NCI-H226 (cell line): ENCODE results near the gene ZNF267.
"Not testable (repeated sequence)": the region's sequence is repeated elsewhere in the genome, so short reads cannot be mapped to it uniquely, and the experiment has no call there.

Experiments
- DNase-seq: peaks from one replicate; pipeline ENCODE4 v3.0.0-alpha.2; 2015

The ZNF267 gene

DNA sequence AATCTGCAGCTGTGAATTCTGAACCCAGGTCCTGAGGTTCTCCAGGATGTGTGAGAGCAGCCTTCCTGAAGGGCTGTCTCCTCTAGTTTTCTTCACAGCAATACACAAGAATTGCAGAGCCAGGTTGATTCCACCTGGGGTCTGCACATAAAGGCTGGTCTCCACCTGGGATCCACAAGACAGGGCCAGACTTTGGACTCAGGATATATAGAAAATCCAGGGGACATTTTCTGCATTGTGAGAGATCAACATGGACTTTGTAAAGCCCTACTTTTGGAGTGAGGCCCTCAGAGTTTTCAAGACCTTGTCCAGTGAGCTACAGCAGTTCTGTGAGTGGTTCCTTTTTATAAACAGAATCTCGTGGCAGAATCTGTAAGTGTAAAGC, 6.3 kb downstream of the ZNF267 start:
- DNase-seq: no peak

DNA sequence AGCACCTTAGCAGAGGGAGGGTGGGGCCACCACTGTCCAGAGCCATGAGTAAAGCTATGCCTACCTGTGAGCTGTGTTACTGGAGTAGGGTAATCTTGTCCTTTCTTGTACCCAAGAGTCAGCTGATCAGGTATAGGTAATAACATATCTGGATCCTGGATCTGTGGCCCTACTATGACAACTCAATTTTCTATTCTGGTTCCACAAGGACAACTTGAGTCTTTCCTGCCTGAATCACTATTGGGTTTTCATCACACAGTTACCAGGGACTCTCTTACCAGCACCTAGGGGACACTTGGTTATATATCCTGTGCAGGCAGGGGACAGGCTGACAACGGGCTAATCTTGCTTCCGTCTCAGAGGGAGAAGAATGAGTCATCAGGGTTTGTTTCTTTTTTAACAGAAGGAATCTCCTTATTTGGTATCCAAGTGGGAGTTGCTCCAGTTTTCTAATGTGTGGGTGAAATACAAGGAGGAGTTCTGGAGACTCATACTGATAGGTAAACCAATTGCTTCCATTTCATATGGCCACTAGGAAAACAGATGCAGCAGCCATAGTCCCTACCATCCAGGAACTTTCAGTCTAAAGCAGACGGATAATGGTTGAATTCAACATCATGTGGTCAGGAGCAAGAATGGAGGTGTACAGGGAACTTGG, 6.8 kb downstream of the ZNF267 start:
- peak; percentile 70 for DNase-seq

GRCh38 chr16:31886227-31886626, 12.6 kb downstream of the ZNF267 start:
- DNase-seq: no peak

- no peak for DNase-seq
Measured at GRCh38 chr16:31888735-31889134, 15.1 kb downstream of the ZNF267 start.

DNA sequence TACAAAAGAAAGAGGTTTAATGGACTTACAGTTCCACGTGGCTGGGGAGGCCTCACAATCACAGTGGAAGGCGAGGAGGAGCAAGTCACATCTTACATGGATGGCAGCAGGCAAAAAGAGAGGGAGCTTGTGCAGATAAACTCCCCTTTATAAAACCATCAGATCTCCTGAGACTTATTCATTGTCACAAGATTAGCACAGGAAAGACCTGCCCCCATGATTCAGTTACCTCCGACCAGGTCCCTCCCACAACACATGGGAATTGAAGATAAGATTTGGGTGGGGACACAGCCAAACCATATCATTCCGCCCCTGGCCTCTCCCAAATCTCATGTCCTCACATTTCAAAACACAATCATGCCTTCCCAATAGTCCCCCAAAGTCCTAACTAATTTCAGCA, 18.5 kb downstream of the ZNF267 start:
- not testable (repeated sequence) for DNase-seq

- DNase-seq: no peak
Measured at GRCh38 chr16:31893824-31894223, 20.2 kb downstream of the ZNF267 start.

GRCh38 chr16:31897283-31897682, 23.7 kb downstream of the ZNF267 start:
- DNase-seq: no peak

- DNase-seq: no peak
Measured at GRCh38 chr16:31899505-31899904, 25.9 kb downstream of the ZNF267 start.

GRCh38 chr16:31904571-31904970, 31.0 kb downstream of the ZNF267 start:
- DNase-seq: not testable (repeated sequence)

- DNase-seq: no peak
Measured at GRCh38 chr16:31913668-31914067, 40.1 kb downstream of the ZNF267 start.

GRCh38 chr16:31916056-31916488, 42.5 kb downstream of the ZNF267 start:
- DNase-seq: no peak

GRCh38 chr16:31920373-31920772, 46.8 kb downstream of the ZNF267 start:
- no peak for DNase-seq

DNA sequence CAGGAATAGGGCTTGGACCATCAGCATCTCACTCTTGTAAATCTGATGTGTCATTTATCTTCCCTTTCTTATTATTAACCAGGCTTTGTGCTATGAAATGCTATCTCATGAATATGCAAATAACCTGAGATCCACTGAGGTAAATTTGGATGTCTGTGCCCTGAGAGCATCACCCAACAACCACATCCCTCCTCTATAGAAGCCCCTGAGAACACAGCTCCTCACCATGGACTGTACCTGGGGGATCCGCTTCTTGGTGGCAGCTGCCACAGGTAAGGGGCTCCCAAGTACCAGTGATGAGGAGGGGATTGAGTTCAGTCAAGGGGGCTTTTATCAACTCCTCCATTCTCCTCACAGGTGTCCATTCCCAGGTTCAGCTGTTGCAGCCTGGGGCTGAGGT, 78.2 kb downstream of the ZNF267 start:
- DNase-seq: not testable (repeated sequence)

- DNase-seq: not testable (repeated sequence)
Measured at GRCh38 chr16:31952206-31952605, 78.6 kb downstream of the ZNF267 start.

- DNase-seq: not testable (repeated sequence)
Measured at GRCh38 chr16:31956221-31956620, 82.6 kb downstream of the ZNF267 start.

- DNase-seq: not testable (repeated sequence)
Measured at GRCh38 chr16:31960186-31960910, 86.7 kb downstream of the ZNF267 start.
